K562 (cell line): ENCODE data around the gene ZMYND8. TPM values are rescaled to one million over a fixed set of nuclear protein-coding genes. Genes with fewer than 3 reads are reported as not detected.
A peak's percentile ranks its signal among the peaks of the same experiment; 100 is the strongest.

Experiments
- DEAF1 ChIP-seq: fragments of 450-650 bp; formaldehyde crosslinking; IDR thresholded peaks from 2 replicates; pipeline ENCODE4 v1.4.0; 2020; ENCODE audit warnings: mild to moderate bottlenecking, moderate library complexity
- ERF ChIP-seq: fragments of 450-650 bp; formaldehyde crosslinking; IDR thresholded peaks from 2 replicates; pipeline ENCODE4 v1.4.0; 2020; ENCODE audit warnings: mild to moderate bottlenecking, mixed read lengths
- HLTF ChIP-seq: fragments of 450-650 bp; IDR thresholded peaks from 2 replicates; pipeline ENCODE4 v1.6.1; 2016
- KAT8 ChIP-seq: fragments of 450-650 bp; IDR thresholded peaks from 2 replicates; pipeline ENCODE4 v1.6.1; 2016; ENCODE audit warnings: low read depth, mild to moderate bottlenecking
- MCM3 ChIP-seq: fragments of 450-650 bp; IDR thresholded peaks from 2 replicates; pipeline ENCODE4 v1.6.1; 2016
- RFX7 ChIP-seq: fragments of 250-450 bp; sonication (Bioruptor Pico); IDR thresholded peaks from 2 replicates; pipeline ENCODE4 v1.5.1; 2021; ENCODE audit warnings: mild to moderate bottlenecking
- RUNX1 ChIP-seq: sonication (generic); IDR thresholded peaks from 2 replicates; pipeline ENCODE4 v1.6.1; 2016; ENCODE audit warnings: antibody characterized with exemption, low read depth
- VEZF1 ChIP-seq: fragments of 200-800 bp; sonication (Bioruptor generic); IDR thresholded peaks from 2 replicates; pipeline ENCODE4 v1.6.1; 2017; ENCODE audit warnings: missing genetic modification characterization, missing compliant biosample characterization
- ZC3H4 ChIP-seq: sonication (generic); formaldehyde crosslinking; IDR thresholded peaks from 2 replicates; pipeline ENCODE4 v1.9.0; 2021; ENCODE audit warnings: missing genetic modification reagents, borderline replicate concordance
- ZFX ChIP-seq: sonication (generic); formaldehyde crosslinking; IDR thresholded peaks from 2 replicates; pipeline ENCODE4 v1.8.0; 2022; ENCODE audit warnings: mild to moderate bottlenecking, missing genetic modification reagents, moderate library complexity
- ZNF277 ChIP-seq: fragments of 250-450 bp; sonication (Bioruptor Pico); IDR thresholded peaks from 2 replicates; pipeline ENCODE4 v1.8.0; 2022; ENCODE audit warnings: inconsistent platforms, mild to moderate bottlenecking, moderate library complexity, borderline replicate concordance
- ZNF561 ChIP-seq: fragments of 450-650 bp; formaldehyde crosslinking; conservative IDR thresholded peaks from 2 replicates; pipeline ENCODE4 v1.4.0; 2020; ENCODE audit warnings: mild to moderate bottlenecking, moderate library complexity
- ZNF57 ChIP-seq: fragments of 450-650 bp; formaldehyde crosslinking; IDR thresholded peaks from 2 replicates; pipeline ENCODE4 v1.4.0; 2020; ENCODE audit warnings: mild to moderate bottlenecking, moderate library complexity
- polyA plus RNA-seq, 8 experiments: library from polyadenylated mRNA; depleted of rRNA in 4 of 8; stranded (reverse) in 5 of 8; unstranded in 3 of 8; fragments of >200 nt; fragmentation: Nextera tagmentation in 2 of 8; fragmentation: Illumina TruSeq in 1 of 8; extraction: Ambion mirVana in 2 of 8; extraction: Trizol in 1 of 8; gene quantifications; 2 replicates each; pipeline versions ENCODE4 v1.2.1 to v1.2.3, GENCODE V29; 2011 to 2014; ENCODE audit warnings: inconsistent platforms in 1 of 8, missing spikeins in 1 of 8
- total RNA-seq, 7 experiments: library from RNA; depleted of rRNA in 6 of 7; stranded (reverse); fragments of >200 nt in 6 of 7; fragmentation: Illumina TruSeq in 2 of 7; extraction: Trizol in 2 of 7; gene quantifications; 2 replicates each; pipeline versions ENCODE4 v1.2.1 to v1.2.3, GENCODE V29; 2011 to 2021; ENCODE audit warnings: low replicate concordance in 1 of 7

Gene ZMYND8
- total and polyA plus RNA-seq, 9 of the 15 experiments (the other 6 are each of a cell fraction or from before 2014, with no cell fraction given), result 31.8 to 148 (median 71.9) TPM

DNA sequence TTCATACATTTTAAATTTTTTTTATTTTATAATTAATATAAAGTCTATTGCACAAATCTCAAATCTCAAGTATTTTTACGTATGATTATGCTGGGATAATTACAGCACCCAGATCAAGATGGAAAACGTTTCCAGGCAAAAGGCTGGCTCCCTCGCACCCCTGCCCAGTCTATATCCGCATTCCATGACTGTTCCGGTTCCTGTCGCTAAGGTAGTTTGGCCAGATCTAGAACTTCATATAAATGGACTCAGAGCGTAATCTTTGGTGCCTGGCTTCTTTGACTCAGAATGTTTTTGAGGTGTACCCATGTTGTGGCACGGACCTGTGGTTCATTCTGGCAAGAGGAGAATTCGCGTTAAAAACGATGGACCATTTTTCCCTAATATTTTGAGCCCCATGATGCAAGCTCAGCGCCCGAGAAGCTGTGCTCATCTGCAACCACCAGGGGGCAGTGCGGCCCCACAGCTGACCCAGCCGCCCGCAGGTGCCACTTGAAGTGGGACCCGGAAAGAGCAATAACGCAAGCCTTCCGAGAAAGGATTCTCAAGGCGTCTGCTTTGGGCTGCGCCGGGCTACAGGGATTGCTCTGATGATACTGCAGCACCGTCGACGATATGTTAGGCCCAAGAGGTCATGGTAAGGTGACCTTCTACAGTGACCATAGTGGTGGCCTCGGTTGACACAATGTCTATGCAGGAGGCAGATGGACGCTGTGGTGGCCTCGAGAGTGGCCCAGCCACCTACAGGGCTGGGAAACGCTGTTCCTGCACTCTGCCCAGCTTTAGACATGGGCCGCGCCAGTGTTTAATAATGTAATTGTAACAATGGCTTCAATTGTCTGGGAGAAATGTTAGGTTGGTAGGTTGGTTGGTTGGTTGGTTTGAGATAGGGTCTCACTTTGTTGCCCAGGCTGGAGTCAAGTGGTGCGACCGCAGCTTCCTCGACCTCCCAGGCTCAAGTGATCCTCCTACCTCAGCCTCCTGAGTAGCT is 160.1 kb downstream of the ZMYND8 start (continued):
- TF ChIP-seq VEZF1 (CRISPR knock-in tag), result no peak
- TF ChIP-seq ZNF57 (CRISPR knock-in tag), result no peak
- no peak for TF ChIP-seq ZNF277 (CRISPR knock-in tag)
- no peak for TF ChIP-seq RUNX1
- peak; percentile 89 for TF ChIP-seq DEAF1 (CRISPR knock-in tag)
- TF ChIP-seq HLTF, result no peak
- no peak for TF ChIP-seq MCM3
- no peak for TF ChIP-seq KAT8
- TF ChIP-seq ZFX, result no peak
- no peak for TF ChIP-seq ZC3H4 (CRISPR knock-in tag)
- TF ChIP-seq ERF, result no peak
- TF ChIP-seq ZNF561 (CRISPR knock-in tag), result no peak
- no peak for TF ChIP-seq RFX7 (CRISPR knock-in tag)
